Left colon (tissue), 2 donors: ENCODE results near the gene MAP1LC3C. TPM values are rescaled to one million over a fixed set of nuclear protein-coding genes. Genes with fewer than 3 reads are reported as not detected.

Experiments used
- ATAC-seq: fragments of 200-7000 bp; cut with Tn5 transposase; one replicate; pipeline ENCODE4 v1.9.1; 2020; ENCODE audit warnings: mild to moderate bottlenecking, moderate library complexity
- DNase-seq, 2 donors: peaks; one replicate each; pipeline ENCODE4 v3.0.0-alpha.2; 2020
- intact Hi-C, 2 donors: fragments of 100-400 bp; cut with DNase I in 1 of 2; cut with micrococcal nuclease in 1 of 2; formaldehyde crosslinking; loops; one replicate each; pipeline versions ENCODE4 v1.11.2 to v1.14.0; 2022; cut with DNase I, micrococcal nuclease
- long read RNA-seq: library from polyadenylated mRNA; unstranded; transcript quantifications from one replicate; pipeline ENCODE4 v2.0.0, GENCODE V29; 2021
- total RNA-seq, 2 donors: library from RNA; stranded (reverse); fragmentation: NEBNext Ultra II Directional; extraction: Animal tissue kit (Norgen Biotek cat#: 25700); gene quantifications; one replicate each; pipeline ENCODE4 v1.2.1, GENCODE V29; 2021
- donor health status: DM: no; HTN: no; CAD: no.
- donor health status: DM: yes; HTN: yes; CAD: no.

Gene MAP1LC3C
- 1 to 10 TPM; 1.1 to 1.5 TPM for total RNA-seq
- long read RNA-seq = 0 reads

DNA sequence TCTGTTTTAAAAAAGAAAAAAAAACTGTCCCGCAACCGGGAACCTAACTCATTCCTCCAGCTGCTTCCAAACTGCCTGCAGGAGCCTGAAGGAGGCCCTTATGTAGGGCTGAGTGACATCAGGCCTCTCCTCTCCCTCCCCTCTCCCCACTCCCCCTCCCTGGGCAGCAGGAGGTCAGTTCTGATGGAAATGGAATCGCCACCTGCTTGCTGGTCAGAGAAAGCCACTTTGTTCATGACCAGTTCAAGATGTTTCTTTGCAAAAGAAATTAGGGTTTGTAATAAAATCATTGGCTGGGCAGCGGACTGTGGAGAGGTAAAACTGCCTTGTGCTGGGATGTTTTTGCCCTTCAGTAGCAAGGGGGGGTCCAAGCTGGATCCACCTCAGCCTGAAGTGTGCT lies at the start of gene MAP1LC3C:
Gene MAP1LC3C, minus strand, starts transcription at position 73 of the 400 bp plus-strand sequence. CDS start 90 bp downstream, outside the sequence.
- peak; percentile 34 for ATAC-seq
- intact Hi-C loops = no loop called here

DNA sequence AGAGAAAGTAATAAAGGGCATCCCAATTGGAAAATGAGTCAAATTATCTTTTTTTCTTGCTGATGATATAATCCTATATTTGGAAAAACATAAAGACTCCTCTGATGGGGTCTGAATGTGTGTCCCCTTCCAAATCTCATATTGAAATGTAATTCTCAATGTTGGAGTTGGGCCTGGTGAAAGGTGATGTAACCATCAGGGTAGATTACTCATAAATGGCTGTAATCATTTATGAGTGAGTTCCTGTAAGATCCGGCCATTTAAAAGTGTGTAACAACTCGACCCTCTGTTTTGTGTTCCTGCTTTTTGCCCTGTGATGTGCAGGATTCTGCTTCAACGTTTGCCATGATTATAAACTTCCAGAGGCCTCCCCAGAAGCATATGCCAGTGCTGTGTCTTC lies 44.3 kb upstream of the MAP1LC3C start:
- intact Hi-C loops = no loop called here
- DNase-seq (no peak), ATAC-seq (no peak)

More for the DNA sequence above, at the start of gene MAP1LC3C:
- no peak for DNase-seq

DNA sequence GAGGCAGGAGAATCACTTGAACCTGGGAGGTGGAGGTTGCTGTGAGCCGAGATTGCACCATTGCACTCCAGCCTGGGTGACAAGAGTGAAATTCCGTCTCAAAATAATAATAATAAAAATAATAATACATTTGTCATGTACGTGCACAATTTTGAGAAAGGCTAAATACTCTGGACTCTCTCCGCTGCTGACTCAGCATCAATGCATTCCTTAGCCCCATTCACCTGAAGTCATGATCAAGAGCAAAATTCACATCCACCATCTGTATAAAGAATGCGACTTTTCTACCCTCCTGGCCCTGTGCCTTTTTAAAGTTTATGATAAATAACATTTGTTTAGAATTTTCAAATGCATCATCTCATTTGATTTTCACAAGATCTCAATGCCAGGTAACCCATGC lies 35.5 kb upstream of the MAP1LC3C start:
- no peak for DNase-seq
- intact Hi-C loops = no loop called here
- no peak for ATAC-seq

DNA sequence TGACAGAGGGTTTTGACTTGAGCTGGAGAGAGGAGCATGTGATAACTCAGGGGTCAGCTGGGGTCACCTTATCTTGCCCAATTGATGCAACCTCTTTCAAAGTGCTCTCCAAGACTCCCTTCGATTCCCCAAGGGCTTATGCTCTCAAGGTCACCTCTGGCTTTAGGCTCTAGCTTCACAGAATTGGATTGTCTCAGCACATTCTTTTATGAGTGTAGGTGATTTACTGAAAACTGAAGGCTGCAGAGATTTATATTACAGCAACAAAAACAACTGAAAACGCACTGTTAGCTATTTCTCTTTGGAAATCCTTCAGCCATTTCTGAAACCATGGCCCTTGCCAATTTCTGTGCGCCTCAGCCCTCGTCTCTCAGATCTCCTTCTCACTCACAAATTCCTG lies 34.5 kb upstream of the MAP1LC3C start:
- DNase-seq (no peak), ATAC-seq (no peak)
- intact Hi-C loops = no loop called here

DNA sequence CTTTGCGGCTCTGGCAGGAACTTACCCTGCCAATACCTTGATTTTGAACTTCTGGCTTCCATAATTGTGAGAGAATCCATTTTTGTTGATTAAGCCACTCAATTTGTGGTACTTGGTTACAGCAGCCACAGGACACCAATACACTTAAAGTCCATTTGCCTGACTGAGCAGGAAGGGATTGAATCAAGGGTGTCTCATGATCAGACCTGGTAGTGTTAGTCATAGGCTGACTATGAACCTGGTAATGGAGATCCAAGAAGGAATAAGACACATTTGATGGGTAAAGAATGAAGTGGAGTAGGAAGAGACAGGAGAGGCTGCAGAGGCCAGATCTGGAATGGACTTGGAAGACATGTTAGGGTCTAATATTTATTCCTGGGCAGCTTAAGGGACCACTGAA lies 31.2 kb upstream of the MAP1LC3C start:
- ATAC-seq (no peak), DNase-seq (no peak)
- intact Hi-C loops = no loop called here

DNA sequence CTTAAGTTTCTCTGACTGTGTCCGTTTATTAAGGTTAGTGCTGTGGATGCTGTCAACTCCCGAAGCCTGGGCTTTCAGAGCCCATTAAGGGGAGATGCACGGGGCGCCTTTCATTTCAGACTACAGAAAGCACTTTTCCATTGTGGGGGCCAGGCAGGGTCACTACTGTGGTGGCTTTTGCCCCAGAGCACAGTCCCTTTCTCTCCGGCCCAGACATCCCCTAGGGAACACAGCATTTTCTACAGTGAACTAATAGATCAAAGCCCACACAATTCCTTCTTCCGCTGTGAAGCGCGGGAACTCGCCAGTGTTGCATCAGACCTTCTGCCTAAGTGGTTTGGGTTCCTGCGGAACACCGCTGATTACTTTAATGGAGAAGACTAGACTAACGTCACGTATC lies 26.8 kb upstream of the MAP1LC3C start:
- ATAC-seq = no peak
- intact Hi-C loops = no loop called here
- DNase-seq = no peak

GRCh38 chr1:242023805-242024204 lies 24.9 kb upstream of the MAP1LC3C start:
- intact Hi-C loops = no loop called here
- ATAC-seq (no peak), DNase-seq (no peak)

DNA sequence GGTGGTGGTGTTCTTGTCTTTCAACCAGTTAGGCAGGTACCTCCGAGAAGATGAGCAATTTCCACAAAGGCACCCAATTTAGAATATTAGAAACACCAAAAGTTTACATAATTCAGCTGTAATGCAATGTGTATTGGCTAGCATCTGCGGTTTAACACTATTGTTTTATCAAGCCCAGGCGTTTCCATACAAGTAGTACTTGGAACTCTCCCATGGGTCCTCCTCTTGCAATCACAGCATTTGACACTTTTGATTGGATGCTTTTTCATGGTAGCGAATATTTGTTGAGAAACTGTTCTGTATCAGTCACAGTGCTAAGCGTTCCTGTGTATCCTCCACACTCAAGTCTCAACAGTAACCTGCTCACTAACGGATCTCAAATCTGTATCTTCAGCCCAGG lies 20.1 kb upstream of the MAP1LC3C start:
- ATAC-seq (no peak), DNase-seq (no peak)
- intact Hi-C loops = no loop called here

DNA sequence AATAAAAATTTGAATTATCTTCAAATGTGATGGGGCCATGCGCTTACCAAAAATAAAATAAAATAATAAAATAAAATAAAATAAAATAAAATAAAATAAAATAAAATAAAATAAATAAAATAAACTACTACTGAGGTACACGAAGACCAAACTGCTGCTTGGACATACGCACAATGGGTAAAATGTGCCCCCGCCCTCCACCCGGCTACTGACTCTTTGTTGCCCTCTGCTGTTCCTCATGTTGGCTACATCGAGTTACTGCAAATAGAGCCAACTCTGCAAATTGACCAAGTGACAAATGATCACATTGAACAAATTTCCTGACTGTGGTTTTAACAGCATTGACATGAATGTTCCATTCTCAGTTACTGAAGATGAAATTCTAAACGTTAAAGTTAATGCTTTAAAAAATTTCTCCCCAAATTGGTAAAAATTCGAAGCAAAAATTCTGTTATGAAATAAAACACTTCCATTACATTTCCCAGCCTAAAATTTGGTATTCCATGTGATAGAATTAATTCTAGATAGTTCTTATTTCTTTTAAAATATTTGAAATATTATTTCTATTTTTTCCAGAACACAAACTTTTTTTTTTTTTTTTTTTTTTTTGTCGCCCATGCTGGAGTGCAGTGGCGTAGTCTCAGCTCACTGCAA lies 18.8 kb upstream of the MAP1LC3C start:
- ATAC-seq (peak; percentile 63), DNase-seq (peak in 1 of 2 donors; percentile 34)
- intact Hi-C loops = no loop called here

- no peak for DNase-seq
- no peak for ATAC-seq
- intact Hi-C loops = no loop called here
Measured at GRCh38 chr1:242016479-242016878, 17.6 kb upstream of the MAP1LC3C start.

DNA sequence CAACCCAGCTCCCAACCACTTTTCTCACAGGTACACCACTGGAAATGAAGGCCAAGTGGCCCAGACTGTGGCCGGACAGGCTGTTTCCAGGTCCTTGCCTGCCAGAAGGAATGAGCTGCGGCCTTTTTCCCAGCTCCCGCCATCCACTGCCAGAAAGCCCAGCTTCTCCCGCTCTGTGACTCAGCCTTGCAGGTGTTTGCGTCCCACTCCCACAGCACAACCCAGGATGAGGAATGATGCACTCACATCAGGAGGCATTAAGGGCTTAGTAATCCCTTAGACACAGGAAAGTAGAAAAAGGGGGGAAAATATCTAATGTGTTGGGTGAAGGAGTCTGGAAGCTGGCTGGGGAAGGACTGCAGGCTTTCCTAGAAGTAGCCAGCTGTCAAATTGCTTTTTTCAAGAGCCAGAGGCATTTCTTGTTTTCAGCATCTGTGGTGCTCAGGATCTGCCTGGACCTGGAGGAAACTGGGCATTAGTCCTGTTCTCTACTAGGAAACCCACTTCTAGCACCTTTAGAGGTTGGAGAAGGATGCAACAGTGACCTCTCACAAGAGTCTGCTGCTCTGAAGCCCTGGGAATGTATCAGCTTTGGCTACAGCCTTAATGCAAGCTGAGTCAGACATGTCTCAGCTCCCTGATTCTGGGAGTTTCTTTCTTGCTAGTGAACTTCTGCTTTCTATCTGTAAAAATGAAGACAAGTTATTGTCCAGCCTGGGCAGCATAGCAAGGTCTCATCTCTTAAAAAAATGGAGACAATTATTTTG lies 13.2 kb upstream of the MAP1LC3C start:
- intact Hi-C loops = no loop called here
- no peak for ATAC-seq
- no peak for DNase-seq

GRCh38 chr1:242008826-242009495 lies 10.1 kb upstream of the MAP1LC3C start:
- intact Hi-C loops = no loop called here
- ATAC-seq (no peak), DNase-seq (no peak)

- DNase-seq (no peak), ATAC-seq (no peak)
- intact Hi-C loops = no loop called here
Measured at GRCh38 chr1:242006976-242007375, 8.1 kb upstream of the MAP1LC3C start.

- no peak for DNase-seq
- intact Hi-C loops = no loop called here
- no peak for ATAC-seq
Measured at GRCh38 chr1:242005866-242006535, 7.1 kb upstream of the MAP1LC3C start.

GRCh38 chr1:242004751-242005495 lies 6.0 kb upstream of the MAP1LC3C start:
- ATAC-seq (no peak), DNase-seq (no peak)
- intact Hi-C loops = no loop called here

- ATAC-seq = no peak
- DNase-seq = no peak
- intact Hi-C loops = no loop called here
Measured at GRCh38 chr1:242002510-242002909, 3.6 kb upstream of the MAP1LC3C start.

GRCh38 chr1:242002072-242002471 lies 3.2 kb upstream of the MAP1LC3C start:
- DNase-seq = no peak
- no peak for ATAC-seq
- intact Hi-C loops = no loop called here

GRCh38 chr1:242000434-242000833 lies 1.5 kb upstream of the MAP1LC3C start:
- DNase-seq (no peak), ATAC-seq (no peak)
- intact Hi-C loops = no loop called here

GRCh38 chr1:241998412-241998921 lies 431 bp downstream of the MAP1LC3C start:
- peak; percentile 92 for ATAC-seq
- intact Hi-C loops = no loop called here
- peak; percentile 72 to 78 for DNase-seq
